Ramos (cell line): Measurements from ENCODE around the gene F8.

Experiments
- in situ Hi-C: fragments of 300-500 bp; cut with MboI; formaldehyde crosslinking; loops from one replicate; pipeline ENCODE4 v1.14.3; 2022; ENCODE audit warnings: low sequenced_read_pairs; ENCODE audit not compliant: unreplicated experiment

Gene F8

GRCh38 chrX:155022585-155022984, at the start of gene F8:
Gene F8 (minus strand): TSS chrX:155022723. CDS start chrX:155022552, 171 bp downstream.
- in situ Hi-C loops: no loop called here

GRCh38 chrX:155071694-155072280, 49.3 kb upstream of the F8 start:
- in situ Hi-C loops: loop anchor here (25.0 kb wide), 1 partner anchor 309 kb away; the partner anchor contains the start of genes DKC1 and GAB3

GRCh38 chrX:155070975-155071693, 48.6 kb upstream of the F8 start, which contains the start of the genes BRCC3, CMC4 and MTCP1:
Gene BRCC3 (plus strand): TSS chrX:155071508. CDS start chrX:155071528, 20 bp downstream.
Gene CMC4 (minus strand): TSS chrX:155071136. CDS start chrX:155064023, 7,113 bp downstream.
Gene MTCP1 (minus strand): TSS chrX:155071136. CDS start chrX:155066010, 5,126 bp downstream.
- in situ Hi-C loops: loop anchor here (25.0 kb wide), 1 partner anchor 309 kb away; the partner anchor contains the start of genes DKC1 and GAB3

- in situ Hi-C loops: loop anchor here (25.0 kb wide), 1 partner anchor 308 kb away; the partner anchor contains the start of genes DKC1 and GAB3
Measured at GRCh38 chrX:155070663-155070974, 48.1 kb upstream of the F8 start.

GRCh38 chrX:155070038-155070437, 47.5 kb upstream of the F8 start:
- in situ Hi-C loops: loop anchor here (25.0 kb wide), 1 partner anchor 308 kb away; the partner anchor contains the start of genes DKC1 and GAB3

- in situ Hi-C loops: loop anchor here (25.0 kb wide), 1 partner anchor 307 kb away; the partner anchor contains the start of genes DKC1 and GAB3
Measured at GRCh38 chrX:155069414-155069813, 46.9 kb upstream of the F8 start.

- in situ Hi-C loops: loop anchor here (25.0 kb wide), 1 partner anchor 306 kb away; the partner anchor contains the start of genes DKC1 and GAB3
Measured at GRCh38 chrX:155068165-155068564, 45.6 kb upstream of the F8 start.

GRCh38 chrX:155065035-155065734, 42.7 kb upstream of the F8 start:
- in situ Hi-C loops: loop anchor here (25.0 kb wide), 1 partner anchor 303 kb away; the partner anchor contains the start of genes DKC1 and GAB3

- in situ Hi-C loops: loop anchor here (25.0 kb wide), 1 partner anchor 299 kb away; the partner anchor contains the start of genes DKC1 and GAB3
Measured at GRCh38 chrX:155061760-155062159, 39.2 kb upstream of the F8 start.

- in situ Hi-C loops: loop anchor here (10.0 to 25.0 kb wide), 2 partner anchors 72 to 295 kb away; partner anchors contain the start of genes DKC1 and GAB3
Measured at GRCh38 chrX:155056877-155057792, 34.6 kb upstream of the F8 start.

GRCh38 chrX:155056471-155056870, 33.9 kb upstream of the F8 start:
- in situ Hi-C loops: loop anchor here (10.0 to 25.0 kb wide), 2 partner anchors 72 to 294 kb away; partner anchors contain the start of genes DKC1 and GAB3

- in situ Hi-C loops: loop anchor here (10.0 to 25.0 kb wide), 2 partner anchors 71 to 293 kb away; partner anchors contain the start of genes DKC1 and GAB3
Measured at GRCh38 chrX:155055494-155055893, 33.0 kb upstream of the F8 start.

GRCh38 chrX:155054255-155054654, 31.7 kb upstream of the F8 start:
- in situ Hi-C loops: loop anchor here (10.0 to 25.0 kb wide), 2 partner anchors 69 to 292 kb away; partner anchors contain the start of genes DKC1 and GAB3

GRCh38 chrX:155053656-155054055, 31.1 kb upstream of the F8 start:
- in situ Hi-C loops: loop anchor here (10.0 to 25.0 kb wide), 2 partner anchors 69 to 291 kb away; partner anchors contain the start of genes DKC1 and GAB3

GRCh38 chrX:155052738-155053498, 30.4 kb upstream of the F8 start:
- in situ Hi-C loops: loop anchor here (10.0 to 25.0 kb wide), 2 partner anchors 68 to 291 kb away; partner anchors contain the start of genes DKC1 and GAB3

GRCh38 chrX:155048977-155049619, 26.6 kb upstream of the F8 start:
- in situ Hi-C loops: no loop called here

- in situ Hi-C loops: no loop called here
Measured at GRCh38 chrX:155046811-155047528, 24.4 kb upstream of the F8 start.
